DOHH2 (cell line): ENCODE data around the gene TLR5.

Experiments
- H3F3A ChIP-seq: fragments of 200-600 bp; sonication (generic), shearing (Covaris generic); 2 replicates; pipeline ENCODE4 v1.6.0; 2016; ENCODE audit warnings: antibody characterized with exemption, mild to moderate bottlenecking; ENCODE audit not compliant: control insufficient read depth, insufficient read depth
- H3K27ac ChIP-seq: fragments of 200-600 bp; sonication (generic); 2 replicates; pipeline ENCODE4 v1.5.1; 2014; ENCODE audit warnings: low read depth, mild to moderate bottlenecking, low read length, moderate library complexity
- H3K27me3 ChIP-seq: fragments of 200-600 bp; sonication (generic); 2 replicates; pipeline ENCODE4 v1.6.1; 2014; ENCODE audit warnings: mild to moderate bottlenecking, low read length, mixed read lengths; ENCODE audit not compliant: control insufficient read depth
- H3K36me3 ChIP-seq: fragments of 200-600 bp; sonication (generic); 2 replicates; pipeline ENCODE4 v1.6.1; 2014; ENCODE audit warnings: mild to moderate bottlenecking, low read length, moderate library complexity, mixed read lengths; ENCODE audit not compliant: control insufficient read depth
- H3K4me1 ChIP-seq: fragments of 200-600 bp; sonication (generic); 2 replicates; pipeline ENCODE4 v1.6.1; 2014; ENCODE audit warnings: mild to moderate bottlenecking, low read length, mixed read lengths; ENCODE audit not compliant: control insufficient read depth
- H3K4me2 ChIP-seq: fragments of 200-600 bp; sonication (generic); 2 replicates; pipeline ENCODE4 v1.6.0; 2014; ENCODE audit warnings: mild to moderate bottlenecking, low read length, moderate library complexity
- H3K4me3 ChIP-seq: fragments of 200-600 bp; sonication (generic); 2 replicates; pipeline ENCODE4 v1.5.1; 2014; ENCODE audit warnings: mild to moderate bottlenecking, low read length, mixed read lengths
- H3K79me2 ChIP-seq: fragments of 200-600 bp; sonication (generic); 2 replicates; pipeline ENCODE4 v1.6.1; 2014; ENCODE audit warnings: mild to moderate bottlenecking, low read length, mixed read lengths; ENCODE audit not compliant: control insufficient read depth
- H3K9me2 ChIP-seq: fragments of 200-600 bp; sonication (generic); replicated peaks from 2 replicates; pipeline ENCODE4 v1.6.1; 2014; ENCODE audit warnings: mild to moderate bottlenecking, low read length, mixed read lengths; ENCODE audit not compliant: control insufficient read depth
- H3K9me3 ChIP-seq: fragments of 200-600 bp; sonication (generic); 2 replicates; pipeline ENCODE4 v1.6.1; 2014; ENCODE audit warnings: antibody characterized with exemption, low read length, mixed read lengths; ENCODE audit not compliant: control insufficient read depth, insufficient read depth
- H4K20me1 ChIP-seq: fragments of 200-600 bp; sonication (generic); 2 replicates; pipeline ENCODE4 v1.6.0; 2014; ENCODE audit warnings: low read depth, mild to moderate bottlenecking, antibody characterized with exemption, low read length, moderate library complexity; ENCODE audit not compliant: control insufficient read depth, insufficient read depth
- CTCF ChIP-seq: fragments of 200-600 bp; sonication (generic); IDR thresholded peaks from one replicate; pipeline ENCODE4 v1.5.1; 2014; ENCODE audit warnings: antibody characterized with exemption, mild to moderate bottlenecking, low read depth, low read length; ENCODE audit not compliant: poor library complexity, severe bottlenecking
- EZH2phosphoT487 ChIP-seq: fragments of 200-600 bp; sonication (generic); IDR thresholded peaks from 2 replicates; pipeline ENCODE4 v1.6.1; 2017; ENCODE audit warnings: borderline replicate concordance, mild to moderate bottlenecking, antibody characterized with exemption, low read length, moderate library complexity, mixed read lengths

TLR5 gene

DNA sequence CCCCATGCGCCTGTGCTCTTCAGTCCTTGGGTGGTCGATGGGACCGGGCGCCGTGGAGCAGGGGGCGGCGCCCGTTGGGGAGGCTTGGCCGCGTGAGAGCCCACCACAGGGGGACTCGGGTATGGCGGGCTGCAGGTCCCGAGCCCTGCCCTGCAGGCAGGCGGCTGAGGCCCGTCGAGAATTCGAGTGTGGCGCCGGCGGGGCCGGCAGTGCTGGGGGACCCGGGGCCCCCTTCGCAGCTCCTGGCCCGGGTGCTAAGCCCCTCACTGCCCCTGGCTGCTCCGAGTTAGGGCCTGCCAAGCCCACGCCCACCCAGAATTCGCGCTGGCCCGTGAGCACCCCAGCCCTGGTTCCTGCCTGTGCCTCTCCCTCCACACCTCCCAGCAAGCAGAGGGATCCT lies 26.1 kb downstream of the TLR5 start:
- Histone ChIP-seq H3K9me2 (no peaks in the 10 kb centered on the region), H3K36me3 (no peaks in the 10 kb centered on the region), H3K27ac (no peak overlapping the region), H3K9me3 (no peaks in the 10 kb centered on the region), H3K79me2 (no peaks in the 10 kb centered on the region), H3K4me2 (no peak overlapping the region), H4K20me1 (no peaks in the 10 kb centered on the region), H3K27me3 (no peaks in the 10 kb centered on the region), H3K4me3 (no peak overlapping the region), H3F3A (no peaks in the 10 kb centered on the region), H3K4me1 (no peaks in the 10 kb centered on the region)
- TF ChIP-seq EZH2phosphoT487 = no peak
- TF ChIP-seq CTCF = no peak

DNA sequence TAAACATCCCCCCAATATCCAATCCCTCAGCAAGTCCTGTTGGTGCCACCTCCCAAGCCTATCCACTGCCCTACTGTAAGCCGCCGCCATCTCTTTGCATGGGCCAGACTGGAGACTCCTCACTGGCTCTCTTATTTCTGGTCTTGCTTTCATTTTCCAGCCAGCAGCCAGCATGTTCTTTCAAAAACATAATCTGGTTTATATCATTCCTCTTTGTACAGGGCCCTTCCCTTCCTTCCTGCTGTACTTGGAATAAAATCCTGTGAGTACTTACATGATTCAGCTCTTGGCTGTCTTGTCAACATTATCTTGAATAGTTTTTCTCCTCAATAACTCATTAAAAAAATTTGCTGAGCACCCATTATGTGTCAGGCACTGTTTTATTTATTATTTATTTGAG lies 28.2 kb downstream of the TLR5 start:
- no peaks in the 10 kb centered on the region for H4K20me1 ChIP-seq
- H3K9me3 ChIP-seq = no peaks in the 10 kb centered on the region

GRCh38 chr1:223110952-223111351 lies 32.1 kb downstream of the TLR5 start:
- Histone ChIP-seq H3K4me2 (no peak overlapping the region), H3K36me3 (no peaks in the 10 kb centered on the region)
- TF ChIP-seq EZH2phosphoT487 = no peak
- no peak for TF ChIP-seq CTCF

More for the DNA sequence above, 28.2 kb downstream of the TLR5 start:
- no peak for TF ChIP-seq EZH2phosphoT487
- no peak for TF ChIP-seq CTCF
- Histone ChIP-seq H3K27ac (no peak overlapping the region), H3K9me2 (no peaks in the 10 kb centered on the region), H3K4me3 (no peak overlapping the region), H3K4me2 (no peak overlapping the region), H3K4me1 (no peaks in the 10 kb centered on the region), H3K27me3 (peaks cover 9% of the 10 kb centered on the region), H3F3A (no peaks in the 10 kb centered on the region), H3K36me3 (no peaks in the 10 kb centered on the region), H3K79me2 (no peaks in the 10 kb centered on the region)

More at GRCh38 chr1:223110952-223111351, 32.1 kb downstream of the TLR5 start:
- Histone ChIP-seq H3K79me2 (no peaks in the 10 kb centered on the region), H3K4me3 (no peak overlapping the region), H3K9me2 (no peaks in the 10 kb centered on the region), H3K4me1 (no peaks in the 10 kb centered on the region), H3F3A (no peaks in the 10 kb centered on the region), H3K27me3 (peaks cover 11% of the 10 kb centered on the region), H3K27ac (no peak overlapping the region), H4K20me1 (no peaks in the 10 kb centered on the region), H3K9me3 (no peaks in the 10 kb centered on the region)
